NCI-H2227 (cell line): ENCODE results near the gene CNTN5.

ENCODE experiments used
- DNase-seq: peaks from one replicate; lab custom pipeline; 2025; ENCODE audit not compliant: unreplicated experiment; lab: John Stamatoyannopoulos, UW

CNTN5 gene

GRCh38 chr11:100013011-100013410 is 992.3 kb downstream of the CNTN5 start:
- no peak for DNase-seq

- DNase-seq: no peak
Measured at GRCh38 chr11:100031973-100032372, 1011.2 kb downstream of the CNTN5 start.

GRCh38 chr11:100061006-100061405 is 1040.3 kb downstream of the CNTN5 start:
- DNase-seq: no peak

- no peak for DNase-seq
Measured at GRCh38 chr11:100066399-100066798, 1045.7 kb downstream of the CNTN5 start.

GRCh38 chr11:100068116-100068515 is 1047.4 kb downstream of the CNTN5 start:
- DNase-seq: no peak

GRCh38 chr11:100072131-100072530 is 1051.4 kb downstream of the CNTN5 start:
- DNase-seq: no peak

GRCh38 chr11:100080381-100080780 is 1059.6 kb downstream of the CNTN5 start:
- no peak for DNase-seq

GRCh38 chr11:100080821-100081220 is 1060.1 kb downstream of the CNTN5 start:
- DNase-seq: no peak

- DNase-seq: no peak
Measured at GRCh38 chr11:100093698-100094097, 1072.9 kb downstream of the CNTN5 start.

GRCh38 chr11:100094121-100094865 is 1073.5 kb downstream of the CNTN5 start:
- no peak for DNase-seq

- no peak for DNase-seq
Measured at GRCh38 chr11:100095809-100096208, 1075.1 kb downstream of the CNTN5 start.

- no peak for DNase-seq
Measured at GRCh38 chr11:100098560-100098959, 1077.8 kb downstream of the CNTN5 start.

GRCh38 chr11:100105255-100105981 is 1084.7 kb downstream of the CNTN5 start:
- DNase-seq: no peak

GRCh38 chr11:100105982-100106358 is 1085.2 kb downstream of the CNTN5 start:
- no peak for DNase-seq

GRCh38 chr11:100119176-100119575 is 1098.4 kb downstream of the CNTN5 start:
- no peak for DNase-seq

- DNase-seq: no peak
Measured at GRCh38 chr11:100133114-100133513, 1112.4 kb downstream of the CNTN5 start.

GRCh38 chr11:100141201-100141600 is 1120.5 kb downstream of the CNTN5 start:
- no peak for DNase-seq

- DNase-seq: no peak
Measured at GRCh38 chr11:100151944-100152343, 1131.2 kb downstream of the CNTN5 start.

- DNase-seq: no peak
Measured at GRCh38 chr11:100152766-100153165, 1132.0 kb downstream of the CNTN5 start.

- no peak for DNase-seq
Measured at GRCh38 chr11:100163471-100163870, 1142.7 kb downstream of the CNTN5 start.

GRCh38 chr11:100174881-100175280 is 1154.1 kb downstream of the CNTN5 start:
- DNase-seq: no peak

- DNase-seq: no peak
Measured at GRCh38 chr11:100176456-100176855, 1155.7 kb downstream of the CNTN5 start.

- no peak for DNase-seq
Measured at GRCh38 chr11:100177651-100178050, 1156.9 kb downstream of the CNTN5 start.
